Uterus (tissue), 4 donors: ENCODE data around the gene BCDIN3D. TPM values are rescaled to one million over a fixed set of nuclear protein-coding genes. Genes with fewer than 3 reads are reported as not detected.

Source experiments
- DNase-seq, 2 donors: peaks; one replicate each; pipeline ENCODE4 v3.0.0-alpha.2; 2019 to 2020
- H3K27ac ChIP-seq, 2 donors: fragments of 200-600 bp; sonication (generic); 1 replicate in 1 of 2; 2 replicates in 1 of 2; pipeline ENCODE4 v1.5.1; 2016 to 2018
- H3K27me3 ChIP-seq, 2 donors: fragments of 200-600 bp; sonication (generic); one replicate each; pipeline ENCODE4 v1.5.1; 2018 to 2019; ENCODE audit warnings: control low read depth in 1 of 2
- H3K36me3 ChIP-seq, 2 donors: fragments of 200-600 bp; sonication (generic); one replicate each; pipeline ENCODE4 v1.5.1; 2019; ENCODE audit warnings: control low read depth in 1 of 2
- H3K4me1 ChIP-seq, 2 donors: fragments of 200-600 bp; sonication (generic); one replicate each; pipeline ENCODE4 v1.5.1; 2018 to 2019; ENCODE audit warnings: control low read depth in 1 of 2
- H3K4me3 ChIP-seq, 2 donors: fragments of 200-600 bp; sonication (generic); 1 replicate in 1 of 2; 2 replicates in 1 of 2; pipeline ENCODE4 v1.5.1; 2018 to 2019; ENCODE audit warnings: mild to moderate bottlenecking in 1 of 2
- H3K9me3 ChIP-seq, 2 donors: fragments of 200-600 bp; sonication (generic); one replicate each; pipeline ENCODE4 v1.5.1; 2019; ENCODE audit warnings: control low read depth in 1 of 2
- CTCF ChIP-seq, 4 experiments: fragments of 200-600 bp in 2 of 4; fragments of 450-650 bp in 2 of 4; sonication (generic) in 2 of 4; IDR thresholded peaks; one replicate each; pipeline ENCODE4 v1.5.1; 2016 to 2019; ENCODE audit warnings: antibody characterized with exemption in 4 of 4, mild to moderate bottlenecking in 2 of 4, moderate library complexity in 1 of 4
- POLR2A ChIP-seq, 2 donors: fragments of 450-650 bp; IDR thresholded peaks; one replicate each; pipeline ENCODE4 v1.6.1; 2016; ENCODE audit warnings: antibody characterized with exemption in 2 of 2, mild to moderate bottlenecking in 1 of 2, moderate library complexity in 1 of 2
- intact Hi-C: fragments of 100-400 bp; cut with DNase I; formaldehyde crosslinking; loops from one replicate; pipeline ENCODE4 v1.15.1; 2023; ENCODE audit warnings: low total_unique reads
- total RNA-seq, 4 donors: library from RNA; depleted of rRNA in 3 of 4; stranded (reverse); fragments of >200 nt in 3 of 4; gene quantifications; one replicate each; pipeline versions ENCODE4 v1.1.0 to v1.2.4, GENCODE V29; 2014 to 2023
- donor health status: DM: yes; HTN: yes; CAD: no.

Gene BCDIN3D
- total RNA-seq, 4 donors from 2014 or later: 2.1 to 7.2 (median 2.7) TPM

DNA sequence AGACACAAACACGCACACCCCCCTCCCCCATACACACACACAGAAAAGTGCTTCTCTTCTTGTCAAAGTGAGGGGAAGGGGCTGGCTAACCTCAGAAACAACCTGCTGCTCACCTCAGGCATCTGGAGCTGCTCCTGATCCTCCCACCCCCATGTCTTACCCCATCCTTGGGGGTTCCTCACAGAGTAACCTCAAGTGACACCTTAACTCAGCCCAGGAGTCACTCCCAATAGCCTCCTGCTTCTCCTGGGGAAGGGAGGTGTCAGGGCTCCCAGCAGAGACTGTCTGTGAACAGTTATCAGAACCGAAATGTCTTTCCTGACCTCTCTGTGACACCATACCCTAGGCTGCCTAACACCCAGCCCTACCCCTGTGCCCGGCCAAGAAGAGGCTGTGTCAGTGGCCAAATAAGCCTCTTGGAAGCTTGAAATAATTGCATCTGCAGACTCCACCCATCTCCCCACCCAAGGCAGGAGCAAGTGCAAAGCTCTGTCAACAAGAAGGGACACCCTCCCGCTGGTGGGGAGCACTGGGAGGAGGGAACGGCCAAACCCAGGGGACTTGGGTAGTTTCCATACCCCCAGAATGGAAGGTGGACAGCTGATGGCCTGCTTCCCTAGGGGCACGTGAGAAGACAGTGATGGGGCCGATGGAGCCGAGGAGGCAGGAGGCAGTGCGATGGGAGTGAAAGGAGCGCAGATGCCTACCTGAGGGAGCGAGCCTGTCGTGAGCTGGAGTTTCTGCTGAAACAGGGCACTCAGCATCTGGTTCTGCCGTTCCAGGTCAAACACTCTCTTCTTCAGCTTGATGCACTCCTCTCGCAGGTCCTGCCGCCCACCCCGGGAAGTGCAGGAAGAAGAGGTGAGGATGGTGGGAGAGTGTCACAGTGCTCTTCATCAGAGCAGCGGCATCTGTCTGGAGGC lies 41.5 kb downstream of the BCDIN3D start:
- no peak for DNase-seq
- Histone ChIP-seq H3K4me3 (no peak overlapping the region), H3K27me3 (no peaks in the 10 kb centered on the region), H3K36me3 (no peaks in the 10 kb centered on the region), H3K9me3 (no peaks in the 10 kb centered on the region), H3K4me1 (no peaks in the 10 kb centered on the region), H3K27ac (no peak overlapping the region)
- intact Hi-C loops: no loop called here
- TF ChIP-seq CTCF (IDR thresholded peaks at IDR 0.05) (no peak), POLR2A (IDR thresholded peaks at IDR 0.05) (no peak)

- no peak for DNase-seq
- H3K27me3 ChIP-seq: no peaks in the 10 kb centered on the region
- H3K27ac ChIP-seq: no peak overlapping the region
- intact Hi-C loops: no loop called here
- H3K36me3 ChIP-seq: no peaks in the 10 kb centered on the region
- H3K4me1 ChIP-seq: no peaks in the 10 kb centered on the region
- H3K9me3 ChIP-seq: no peaks in the 10 kb centered on the region
- H3K4me3 ChIP-seq: no peak overlapping the region
- TF ChIP-seq POLR2A (IDR thresholded peaks at IDR 0.05) (no peak), CTCF (IDR thresholded peaks at IDR 0.05) (no peak)
Measured at GRCh38 chr12:49800421-49801140, 42.3 kb downstream of the BCDIN3D start.

GRCh38 chr12:49798934-49799333 lies 44.0 kb downstream of the BCDIN3D start:
- DNase-seq: no peak
- Histone ChIP-seq H3K27me3 (no peaks in the 10 kb centered on the region), H3K36me3 (no peaks in the 10 kb centered on the region), H3K4me3 (no peak overlapping the region), H3K4me1 (no peaks in the 10 kb centered on the region), H3K9me3 (no peaks in the 10 kb centered on the region), H3K27ac (no peak overlapping the region)
- intact Hi-C loops: no loop called here
- no peak for TF ChIP-seq POLR2A (IDR thresholded peaks at IDR 0.05)

GRCh38 chr12:49798248-49798647 lies 44.7 kb downstream of the BCDIN3D start:
- TF ChIP-seq CTCF (IDR thresholded peaks at IDR 0.05) (no peak), POLR2A (IDR thresholded peaks at IDR 0.05) (no peak)
- no peak for DNase-seq
- Histone ChIP-seq H3K27ac (no peak overlapping the region), H3K36me3 (no peaks in the 10 kb centered on the region), H3K27me3 (no peaks in the 10 kb centered on the region), H3K4me3 (no peak overlapping the region), H3K9me3 (no peaks in the 10 kb centered on the region), H3K4me1 (no peaks in the 10 kb centered on the region)
- intact Hi-C loops: no loop called here

- intact Hi-C loops: no loop called here
- H3K9me3 ChIP-seq: no peaks in the 10 kb centered on the region
- H3K27me3 ChIP-seq: no peaks in the 10 kb centered on the region
- no peaks in the 10 kb centered on the region for H3K4me1 ChIP-seq
- TF ChIP-seq POLR2A (IDR thresholded peaks at IDR 0.05): no peak
- no peak for TF ChIP-seq CTCF (IDR thresholded peaks at IDR 0.05)
- no peak overlapping the region for H3K4me3 ChIP-seq
- H3K27ac ChIP-seq: no peak overlapping the region
- no peaks in the 10 kb centered on the region for H3K36me3 ChIP-seq
- DNase-seq: no peak
Measured at GRCh38 chr12:49797449-49797776, 45.5 kb downstream of the BCDIN3D start.
